C4-2B (cell line): ENCODE measurements around the gene PRKAB1.

ENCODE experiments used
- H3K27ac ChIP-seq: fragments of 450-650 bp; 2 replicates; pipeline ENCODE4 v1.5.1; 2017
- CTCF ChIP-seq: fragments of 450-650 bp; conservative IDR thresholded peaks from 2 replicates; pipeline ENCODE4 v1.5.1; 2017; ENCODE audit warnings: mild to moderate bottlenecking
- ZFX ChIP-seq: fragments of 450-650 bp; IDR thresholded peaks from 2 replicates; pipeline ENCODE4 v1.6.1; 2017

The PRKAB1 gene

GRCh38 chr12:119681111-119681510 is 13.2 kb downstream of the PRKAB1 start:
- H3K27ac ChIP-seq = no peak overlapping the region

GRCh38 chr12:119681728-119682638 is 14.1 kb downstream of the PRKAB1 start:
- no peak overlapping the region for H3K27ac ChIP-seq
- TF ChIP-seq CTCF (no peak), ZFX (no peak)

More at GRCh38 chr12:119681111-119681510, 13.2 kb downstream of the PRKAB1 start:
- TF ChIP-seq ZFX (no peak), CTCF (no peak)

GRCh38 chr12:119682639-119683252 is 14.8 kb downstream of the PRKAB1 start:
- no peak overlapping the region for H3K27ac ChIP-seq

GRCh38 chr12:119683413-119683812 is 15.5 kb downstream of the PRKAB1 start:
- no peak overlapping the region for H3K27ac ChIP-seq

More at GRCh38 chr12:119682639-119683252, 14.8 kb downstream of the PRKAB1 start:
- TF ChIP-seq ZFX (no peak), CTCF (no peak)

GRCh38 chr12:119683816-119684215 is 15.9 kb downstream of the PRKAB1 start:
- TF ChIP-seq CTCF = no peak
- H3K27ac ChIP-seq = no peak overlapping the region

More at GRCh38 chr12:119683413-119683812, 15.5 kb downstream of the PRKAB1 start:
- no peak for TF ChIP-seq CTCF
- TF ChIP-seq ZFX = no peak

- TF ChIP-seq CTCF (no peak), ZFX (no peak)
- no peak overlapping the region for H3K27ac ChIP-seq
Observed at GRCh38 chr12:119684711-119685369, 16.9 kb downstream of the PRKAB1 start.
